GM12875 (cell line): ENCODE measurements around the gene NR2C2.

ENCODE experiments used
- H3K4me3 ChIP-seq: one replicate; pipeline ENCODE4 v1.5.1; 2011; ENCODE audit warnings: low read depth, low read length, control low read depth
- TF ChIP-seq, protein P1 (sequence below): IDR thresholded peaks from 2 replicates; pipeline ENCODE4 v1.5.1; 2011; ENCODE audit warnings: low read depth, mild to moderate bottlenecking, control low read depth, inconsistent platforms, low read length, moderate library complexity, borderline replicate concordance; ENCODE audit not compliant: insufficient read depth

NR2C2 gene

DNA sequence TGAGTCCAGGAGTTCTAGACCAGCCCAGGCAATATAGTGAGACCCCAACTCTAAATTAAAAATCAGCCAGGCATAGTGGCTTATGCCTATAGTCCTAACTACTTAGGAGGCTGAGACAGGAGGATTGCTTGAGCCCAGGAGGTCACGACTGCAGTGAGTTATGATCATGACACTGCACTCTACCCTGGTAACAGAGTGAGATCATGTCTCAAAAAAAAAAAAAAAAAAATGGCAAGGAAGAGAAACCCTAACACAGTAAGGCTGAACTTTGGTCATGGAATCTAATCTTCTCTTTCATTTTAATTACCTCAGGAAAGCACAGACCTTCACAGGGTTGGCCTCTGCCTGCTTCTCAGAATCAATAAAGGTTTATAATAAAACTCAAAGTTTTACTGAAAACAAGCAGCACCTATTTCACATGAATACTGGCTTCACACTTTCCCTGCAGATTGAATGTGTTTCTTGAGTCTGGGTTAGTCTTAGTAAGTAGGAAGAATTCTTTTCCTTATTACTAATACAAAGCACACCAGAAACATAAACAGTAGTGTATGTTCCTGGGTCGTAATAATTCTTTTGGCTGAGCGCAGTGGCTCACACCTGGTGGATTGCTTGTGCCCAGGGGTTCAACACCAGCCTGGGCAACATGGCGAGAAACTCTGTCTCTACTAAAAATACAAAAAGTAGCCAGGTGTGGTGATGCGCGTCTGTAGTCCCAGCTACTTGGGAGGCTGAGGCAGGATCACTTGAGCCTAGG, 11.6 kb upstream of the NR2C2 start:
- no peak overlapping the region for H3K4me3 ChIP-seq
- TF ChIP-seq, protein P1, sequence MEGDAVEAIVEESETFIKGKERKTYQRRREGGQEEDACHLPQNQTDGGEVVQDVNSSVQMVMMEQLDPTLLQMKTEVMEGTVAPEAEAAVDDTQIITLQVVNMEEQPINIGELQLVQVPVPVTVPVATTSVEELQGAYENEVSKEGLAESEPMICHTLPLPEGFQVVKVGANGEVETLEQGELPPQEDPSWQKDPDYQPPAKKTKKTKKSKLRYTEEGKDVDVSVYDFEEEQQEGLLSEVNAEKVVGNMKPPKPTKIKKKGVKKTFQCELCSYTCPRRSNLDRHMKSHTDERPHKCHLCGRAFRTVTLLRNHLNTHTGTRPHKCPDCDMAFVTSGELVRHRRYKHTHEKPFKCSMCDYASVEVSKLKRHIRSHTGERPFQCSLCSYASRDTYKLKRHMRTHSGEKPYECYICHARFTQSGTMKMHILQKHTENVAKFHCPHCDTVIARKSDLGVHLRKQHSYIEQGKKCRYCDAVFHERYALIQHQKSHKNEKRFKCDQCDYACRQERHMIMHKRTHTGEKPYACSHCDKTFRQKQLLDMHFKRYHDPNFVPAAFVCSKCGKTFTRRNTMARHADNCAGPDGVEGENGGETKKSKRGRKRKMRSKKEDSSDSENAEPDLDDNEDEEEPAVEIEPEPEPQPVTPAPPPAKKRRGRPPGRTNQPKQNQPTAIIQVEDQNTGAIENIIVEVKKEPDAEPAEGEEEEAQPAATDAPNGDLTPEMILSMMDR, result no peak

GRCh38 chr3:14938954-14939353, 8.4 kb upstream of the NR2C2 start:
- H3K4me3 ChIP-seq, result no peak overlapping the region
- TF ChIP-seq, protein P1, result no peak

DNA sequence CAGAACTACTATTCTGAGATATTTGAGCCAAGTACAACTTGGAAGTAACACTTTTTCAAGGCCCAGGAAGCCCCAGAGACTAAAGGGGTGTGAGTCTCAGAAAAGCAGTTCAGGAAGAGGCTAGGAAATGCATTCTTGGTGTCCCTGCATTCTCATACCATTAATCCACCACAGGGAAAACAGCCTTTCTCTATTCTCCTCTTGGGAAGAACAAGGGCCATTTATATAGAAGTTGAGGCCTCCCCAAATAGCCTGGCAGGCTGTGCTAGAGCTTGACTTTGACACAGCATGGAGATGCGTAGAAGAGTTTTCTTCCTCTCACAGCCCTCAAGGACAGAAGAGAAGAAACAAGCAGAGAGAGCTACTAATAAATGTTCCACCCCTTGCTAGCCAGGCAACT, 5.5 kb upstream of the NR2C2 start:
- no peak overlapping the region for H3K4me3 ChIP-seq
- TF ChIP-seq, protein P1, result no peak

DNA sequence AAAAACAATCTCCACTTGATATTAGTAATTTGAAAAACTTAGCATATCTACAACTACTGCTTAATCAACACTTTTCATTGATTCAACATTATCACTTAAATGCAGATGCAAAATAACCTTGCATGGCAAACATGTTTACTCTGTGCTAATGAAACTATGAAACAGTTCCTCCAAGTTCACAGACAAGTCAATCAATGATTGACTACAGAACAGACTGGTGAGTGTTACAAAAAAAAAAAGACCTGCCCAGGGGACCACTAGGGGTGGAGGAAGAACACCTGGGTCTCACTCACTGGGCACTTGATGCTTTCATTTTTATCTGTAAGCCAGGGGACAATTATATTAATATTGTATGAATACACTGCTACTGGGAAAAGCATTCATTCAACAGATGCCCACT, 4.3 kb upstream of the NR2C2 start:
- no peak overlapping the region for H3K4me3 ChIP-seq
- TF ChIP-seq, protein P1, result no peak

- H3K4me3 ChIP-seq, result peak overlapping the region; percentile 93
- TF ChIP-seq, protein P1, result no peak
These were observed 1.1 kb upstream of the NR2C2 start for GRCh38 chr3:14946236-14946635.

GRCh38 chr3:14946739-14947099, 664 bp upstream of the NR2C2 start:
- TF ChIP-seq, protein P1, result no peak
- peak overlapping the region; percentile 93 for H3K4me3 ChIP-seq

GRCh38 chr3:14947886-14948608, 664 bp downstream of the NR2C2 start:
- H3K4me3 ChIP-seq, result peak overlapping the region; percentile 93
- TF ChIP-seq, protein P1, result no peak
